Sigmoid colon (tissue), 7 donors: Measurements from ENCODE around the gene HS3ST2. TPM values are rescaled to one million over a fixed set of nuclear protein-coding genes. Genes with fewer than 3 reads are reported as not detected.

Experiments
- DNase-seq: peaks from one replicate; pipeline ENCODE4 v3.0.0-alpha.2; 2019
- H3K27ac ChIP-seq, 4 donors: fragments of 200-600 bp; sonication (generic); one replicate each; pipeline ENCODE4 v1.5.1; 2016 to 2019; ENCODE audit warnings: mild to moderate bottlenecking in 1 of 4
- H3K27me3 ChIP-seq, 3 donors: fragments of 200-600 bp; sonication (generic); one replicate each; pipeline ENCODE4 v1.5.1; 2019; ENCODE audit warnings: mild to moderate bottlenecking in 1 of 3
- H3K36me3 ChIP-seq, 4 donors: fragments of 200-600 bp; sonication (generic); one replicate each; pipeline ENCODE4 v1.5.1; 2016 to 2019
- H3K4me1 ChIP-seq, 4 donors: fragments of 200-600 bp; sonication (generic); one replicate each; pipeline ENCODE4 v1.5.1; 2017 to 2019
- H3K4me3 ChIP-seq, 4 donors: fragments of 200-600 bp; sonication (generic); one replicate each; pipeline ENCODE4 v1.5.1; 2017 to 2019; ENCODE audit warnings: mild to moderate bottlenecking in 2 of 4, moderate library complexity in 1 of 4
- H3K9me3 ChIP-seq, 4 donors: fragments of 200-600 bp in 3 of 4; sonication (generic) in 3 of 4; one replicate each; pipeline versions ENCODE4 v1.5.1 to v1.6.1; 2013 to 2019
- EP300 ChIP-seq, 4 donors: sonication (generic); formaldehyde crosslinking; IDR thresholded peaks; one replicate each; pipeline ENCODE4 v1.6.1; 2017; ENCODE audit warnings: antibody characterized with exemption in 4 of 4
- POLR2A ChIP-seq, 2 donors: fragments of 450-650 bp; IDR thresholded peaks; one replicate each; pipeline ENCODE4 v1.6.1; 2016; ENCODE audit warnings: antibody characterized with exemption in 2 of 2, mild to moderate bottlenecking in 2 of 2, moderate library complexity in 2 of 2
- POLR2AphosphoS5 ChIP-seq, 4 donors: sonication (generic); formaldehyde crosslinking; IDR thresholded peaks; one replicate each; pipeline ENCODE4 v1.6.1; 2017; ENCODE audit warnings: antibody characterized with exemption in 4 of 4
- WGBS, 2 donors: extraction: QIAGEN DNeasy Blood & Tissue Kit; methylation state at CpG; one replicate each; pipeline ENCODE4 v1.1.7; 2013; 5-methylcytosine and 5-hydroxymethylcytosine counted together
- intact Hi-C: fragments of 100-400 bp; cut with DNase I; formaldehyde crosslinking; loops from one replicate; pipeline ENCODE4 v1.15.1; 2023
- polyA plus RNA-seq, 3 donors: library from polyadenylated mRNA; stranded (reverse); fragments of 200-250 nt; gene quantifications; one replicate each; pipeline ENCODE4 v1.2.3, GENCODE V29; 2013
- total RNA-seq, 4 donors: library from RNA; depleted of rRNA; stranded (reverse); fragments of >200 nt; gene quantifications; one replicate each; pipeline ENCODE4 v1.1.0, GENCODE V29; 2016
- TF ChIP-seq, protein P1 (sequence below), 4 experiments: fragments of 450-650 bp in 3 of 4; fragments of 200-600 bp in 1 of 4; IDR thresholded peaks; one replicate each; pipeline ENCODE4 v1.5.1; 2016 to 2019; ENCODE audit warnings: antibody characterized with exemption in 4 of 4, mild to moderate bottlenecking in 3 of 4, moderate library complexity in 2 of 4
- donor health status: healthy with polysubstance abuse.
- donor health status: Bipolar disorder and iron deficiency.
- donor health status: healthy.

HS3ST2 gene
- total and polyA plus RNA-seq, 7 donors: 0.20 to 1.8 (median 0.62) TPM; not detected in 1

DNA sequence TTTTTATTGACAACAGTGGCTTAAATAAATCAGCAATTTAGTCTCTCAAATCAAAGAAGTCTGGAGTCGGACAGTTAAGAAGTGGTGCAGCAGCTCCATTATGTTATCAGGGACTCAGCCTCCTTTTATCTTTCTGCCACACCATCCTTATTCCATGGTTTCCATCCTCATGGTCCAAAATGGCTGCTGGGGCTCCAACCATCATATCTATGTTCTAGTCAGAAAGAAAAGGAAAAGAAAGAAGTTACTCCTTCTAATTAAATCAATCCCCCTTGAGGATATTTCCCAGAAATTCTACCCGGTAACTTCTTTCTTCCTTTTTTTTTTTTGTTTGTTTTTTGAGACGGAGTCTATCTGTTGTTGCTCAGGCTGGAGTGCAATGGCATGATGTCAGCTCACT, 109.5 kb downstream of the HS3ST2 start:
- Histone ChIP-seq H3K9me3 (no peaks in the 10 kb centered on the region), H3K27me3 (peaks cover 0 to 18% (median 3%) of the 10 kb centered on the region in 3 donors), H3K27ac (no peak overlapping the region), H3K4me1 (no peaks in the 10 kb centered on the region), H3K36me3 (no peaks in the 10 kb centered on the region), H3K4me3 (no peak overlapping the region)
- DNase-seq: no peak
- intact Hi-C loops: no loop called here
- WGBS, 2 donors: 73 to 93% methylated on average over 3 of the region's 3 CpGs
- TF ChIP-seq, protein P1, sequence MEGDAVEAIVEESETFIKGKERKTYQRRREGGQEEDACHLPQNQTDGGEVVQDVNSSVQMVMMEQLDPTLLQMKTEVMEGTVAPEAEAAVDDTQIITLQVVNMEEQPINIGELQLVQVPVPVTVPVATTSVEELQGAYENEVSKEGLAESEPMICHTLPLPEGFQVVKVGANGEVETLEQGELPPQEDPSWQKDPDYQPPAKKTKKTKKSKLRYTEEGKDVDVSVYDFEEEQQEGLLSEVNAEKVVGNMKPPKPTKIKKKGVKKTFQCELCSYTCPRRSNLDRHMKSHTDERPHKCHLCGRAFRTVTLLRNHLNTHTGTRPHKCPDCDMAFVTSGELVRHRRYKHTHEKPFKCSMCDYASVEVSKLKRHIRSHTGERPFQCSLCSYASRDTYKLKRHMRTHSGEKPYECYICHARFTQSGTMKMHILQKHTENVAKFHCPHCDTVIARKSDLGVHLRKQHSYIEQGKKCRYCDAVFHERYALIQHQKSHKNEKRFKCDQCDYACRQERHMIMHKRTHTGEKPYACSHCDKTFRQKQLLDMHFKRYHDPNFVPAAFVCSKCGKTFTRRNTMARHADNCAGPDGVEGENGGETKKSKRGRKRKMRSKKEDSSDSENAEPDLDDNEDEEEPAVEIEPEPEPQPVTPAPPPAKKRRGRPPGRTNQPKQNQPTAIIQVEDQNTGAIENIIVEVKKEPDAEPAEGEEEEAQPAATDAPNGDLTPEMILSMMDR (IDR thresholded peaks at IDR 0.05): no peak
- TF ChIP-seq POLR2A (IDR thresholded peaks at IDR 0.05) (no peak), EP300 (IDR thresholded peaks at IDR 0.05) (no peak), POLR2AphosphoS5 (IDR thresholded peaks at IDR 0.05) (no peak)

DNA sequence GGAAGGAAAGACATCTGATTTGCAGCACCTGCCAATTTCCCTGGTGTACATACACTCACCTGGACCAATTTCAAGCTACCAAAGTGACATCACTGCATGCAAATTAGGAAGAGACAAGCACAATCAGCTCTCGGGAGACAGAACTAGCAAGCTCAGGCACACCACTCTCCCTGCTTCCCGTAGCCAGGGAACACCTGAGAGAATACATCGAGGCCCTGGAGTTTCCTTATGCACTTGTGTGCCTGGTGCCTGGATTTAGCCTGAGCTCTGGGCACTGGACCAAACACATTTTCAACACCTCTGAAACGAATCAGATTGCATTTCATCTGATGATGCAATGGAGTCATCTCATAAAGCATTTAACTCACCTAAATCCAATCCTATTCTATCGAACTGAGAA, 110.5 kb downstream of the HS3ST2 start:
- no peaks in the 10 kb centered on the region for H3K4me1 ChIP-seq
- no peak overlapping the region for H3K4me3 ChIP-seq
- peaks cover 0 to 18% (median 3%) of the 10 kb centered on the region in 3 donors for H3K27me3 ChIP-seq
- WGBS, 2 donors: 31 to 66% methylated on average over 5 of the region's 5 CpGs
- no peak overlapping the region for H3K27ac ChIP-seq
- TF ChIP-seq POLR2A (IDR thresholded peaks at IDR 0.05): no peak
- no peak for TF ChIP-seq EP300 (IDR thresholded peaks at IDR 0.05)
- TF ChIP-seq, protein P1 (IDR thresholded peaks at IDR 0.05): no peak
- TF ChIP-seq POLR2AphosphoS5 (IDR thresholded peaks at IDR 0.05): no peak
- no peaks in the 10 kb centered on the region for H3K9me3 ChIP-seq
- intact Hi-C loops: no loop called here
- H3K36me3 ChIP-seq: no peaks in the 10 kb centered on the region
- no peak for DNase-seq

DNA sequence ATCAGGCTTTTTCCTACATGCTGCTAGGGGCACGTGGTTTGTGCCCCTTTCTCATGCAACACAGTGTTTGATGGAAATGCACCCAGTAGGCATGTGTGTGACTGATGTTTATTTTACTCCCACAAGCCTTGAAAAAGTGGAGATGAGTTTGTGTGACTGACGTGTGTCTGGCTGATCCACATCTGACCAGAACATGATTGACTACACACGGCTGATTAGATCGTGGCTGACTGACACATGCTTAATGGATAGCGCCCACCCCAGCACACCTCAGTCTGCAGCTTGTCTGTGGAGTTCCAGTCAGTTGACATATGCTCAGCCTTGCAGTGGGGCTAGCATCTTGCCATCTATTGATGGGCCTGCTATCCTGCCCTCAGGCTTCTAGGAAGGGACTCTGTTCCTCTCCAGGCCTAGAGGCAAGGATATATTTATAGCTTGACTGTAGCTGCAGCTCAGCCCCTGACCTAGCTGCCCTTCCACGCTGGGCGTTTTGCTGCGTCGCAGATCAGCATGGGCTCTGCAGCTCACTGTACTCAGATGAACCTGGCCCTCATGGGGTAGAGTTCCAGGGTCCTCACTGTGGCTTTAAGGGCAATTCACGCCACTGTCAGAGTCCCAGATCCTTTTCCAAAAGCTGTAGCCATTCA, 112.3 kb downstream of the HS3ST2 start:
- H3K27me3 ChIP-seq: peaks cover 0 to 20% (median 8%) of the 10 kb centered on the region in 3 donors
- TF ChIP-seq, protein P1 (IDR thresholded peaks at IDR 0.05): no peak
- TF ChIP-seq POLR2AphosphoS5 (IDR thresholded peaks at IDR 0.05) (no peak), EP300 (IDR thresholded peaks at IDR 0.05) (no peak), POLR2A (IDR thresholded peaks at IDR 0.05) (no peak)
- intact Hi-C loops: no loop called here

DNA sequence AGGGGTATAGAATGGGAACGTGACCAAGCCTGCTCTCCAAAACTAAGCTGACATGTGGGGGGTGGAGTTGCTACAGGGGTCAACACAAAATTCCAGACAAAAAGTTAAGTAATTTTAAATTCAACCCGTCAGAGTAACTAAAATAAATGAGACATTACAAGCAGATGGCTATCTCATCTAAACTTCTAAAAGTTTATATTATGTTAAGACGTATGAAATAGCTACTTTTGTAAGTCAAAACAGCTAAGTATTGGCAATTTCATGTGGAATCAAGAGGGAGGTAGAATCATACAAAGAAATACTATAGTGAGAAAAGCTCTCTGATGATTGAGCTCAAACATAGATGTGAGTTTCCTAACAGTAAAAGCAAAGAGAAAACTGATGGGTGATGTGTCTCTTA, 113.3 kb downstream of the HS3ST2 start:
- no peaks in the 10 kb centered on the region for H3K36me3 ChIP-seq
- TF ChIP-seq POLR2AphosphoS5 (IDR thresholded peaks at IDR 0.05) (no peak), POLR2A (IDR thresholded peaks at IDR 0.05) (no peak), EP300 (IDR thresholded peaks at IDR 0.05) (no peak)
- TF ChIP-seq, protein P1 (IDR thresholded peaks at IDR 0.05): no peak
- no peak for DNase-seq
- peaks cover 0 to 31% (median 15%) of the 10 kb centered on the region in 3 donors for H3K27me3 ChIP-seq
- H3K27ac ChIP-seq: no peak overlapping the region
- no peaks in the 10 kb centered on the region for H3K9me3 ChIP-seq
- intact Hi-C loops: no loop called here
- no peak overlapping the region for H3K4me3 ChIP-seq
- no peaks in the 10 kb centered on the region for H3K4me1 ChIP-seq
- WGBS, 2 donors: 50 to 57% methylated on average over 3 of the region's 3 CpGs

More for the DNA sequence above, 112.3 kb downstream of the HS3ST2 start:
- Histone ChIP-seq H3K4me3 (no peak overlapping the region), H3K27ac (no peak overlapping the region), H3K4me1 (no peaks in the 10 kb centered on the region), H3K36me3 (no peaks in the 10 kb centered on the region), H3K9me3 (no peaks in the 10 kb centered on the region)
- 69 to 72% methylated on average over 10 of the region's 10 CpGs for WGBS, 2 donors
- DNase-seq: no peak
